GM18508 (cell line): ENCODE data around the gene SLC25A53.
"Not testable (repeated sequence)": the region's sequence is repeated elsewhere in the genome, so short reads cannot be mapped to it uniquely, and the experiment has no call there.

Experiments used
- ATAC-seq: cut with Tn5 transposase; IDR thresholded peaks from one replicate; pipeline ENCODE4 v1.9.1; 2021; ENCODE audit warnings: moderate number of reproducible peaks; ENCODE audit not compliant: insufficient read depth, unreplicated experiment

SLC25A53 gene

GRCh38 chrX:104084063-104084462, 72.7 kb downstream of the SLC25A53 start:
- no peak for ATAC-seq

GRCh38 chrX:104077854-104078253, 79.0 kb downstream of the SLC25A53 start:
- not testable (repeated sequence) for ATAC-seq

GRCh38 chrX:104075778-104076445, 80.9 kb downstream of the SLC25A53 start, which contains the start of gene TMSB15C:
TMSB15C (minus strand) TSS chrX:104076236.
- peak; percentile 79 for ATAC-seq

GRCh38 chrX:104062636-104063035, 94.2 kb downstream of the SLC25A53 start:
- ATAC-seq = not testable (repeated sequence)

- not testable (repeated sequence) for ATAC-seq
Observed at GRCh38 chrX:104054956-104055355, 101.9 kb downstream of the SLC25A53 start.
